VCaP (cell line): Measurements from ENCODE around the gene CYP3A7.
"Not testable (repeated sequence)": the region's sequence is repeated elsewhere in the genome, so short reads cannot be mapped to it uniquely, and the experiment has no call there.

Source experiments
- H3K27ac ChIP-seq: fragments of 450-650 bp; 2 replicates; pipeline ENCODE4 v1.5.1; 2017
- TF ChIP-seq, protein P1 (sequence below): fragments of 450-650 bp; conservative IDR thresholded peaks from 2 replicates; pipeline ENCODE4 v1.5.1; 2017; ENCODE audit warnings: mild to moderate bottlenecking, moderate library complexity

Gene CYP3A7

DNA sequence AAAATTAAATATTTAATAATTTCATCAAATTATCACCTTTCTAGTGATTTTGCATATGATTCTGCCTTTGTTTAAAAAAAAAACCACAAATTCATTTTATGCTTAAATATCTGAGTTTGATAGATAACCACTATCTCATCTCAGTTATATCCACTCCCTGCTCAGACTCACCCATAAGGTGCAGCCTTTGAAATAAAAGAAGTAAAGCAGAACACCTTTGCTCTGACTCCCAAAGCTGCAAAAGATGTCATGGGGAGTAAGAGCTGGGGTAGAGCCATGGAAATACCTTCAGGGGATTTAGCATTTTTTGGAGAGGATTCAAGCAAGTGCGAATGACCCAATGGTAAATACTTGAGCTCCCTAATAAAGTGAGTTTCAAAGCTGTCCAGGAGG, 40.1 kb downstream of the CYP3A7 start:
- TF ChIP-seq, protein P1, sequence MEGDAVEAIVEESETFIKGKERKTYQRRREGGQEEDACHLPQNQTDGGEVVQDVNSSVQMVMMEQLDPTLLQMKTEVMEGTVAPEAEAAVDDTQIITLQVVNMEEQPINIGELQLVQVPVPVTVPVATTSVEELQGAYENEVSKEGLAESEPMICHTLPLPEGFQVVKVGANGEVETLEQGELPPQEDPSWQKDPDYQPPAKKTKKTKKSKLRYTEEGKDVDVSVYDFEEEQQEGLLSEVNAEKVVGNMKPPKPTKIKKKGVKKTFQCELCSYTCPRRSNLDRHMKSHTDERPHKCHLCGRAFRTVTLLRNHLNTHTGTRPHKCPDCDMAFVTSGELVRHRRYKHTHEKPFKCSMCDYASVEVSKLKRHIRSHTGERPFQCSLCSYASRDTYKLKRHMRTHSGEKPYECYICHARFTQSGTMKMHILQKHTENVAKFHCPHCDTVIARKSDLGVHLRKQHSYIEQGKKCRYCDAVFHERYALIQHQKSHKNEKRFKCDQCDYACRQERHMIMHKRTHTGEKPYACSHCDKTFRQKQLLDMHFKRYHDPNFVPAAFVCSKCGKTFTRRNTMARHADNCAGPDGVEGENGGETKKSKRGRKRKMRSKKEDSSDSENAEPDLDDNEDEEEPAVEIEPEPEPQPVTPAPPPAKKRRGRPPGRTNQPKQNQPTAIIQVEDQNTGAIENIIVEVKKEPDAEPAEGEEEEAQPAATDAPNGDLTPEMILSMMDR, result no peak
- no peak overlapping the region for H3K27ac ChIP-seq

DNA sequence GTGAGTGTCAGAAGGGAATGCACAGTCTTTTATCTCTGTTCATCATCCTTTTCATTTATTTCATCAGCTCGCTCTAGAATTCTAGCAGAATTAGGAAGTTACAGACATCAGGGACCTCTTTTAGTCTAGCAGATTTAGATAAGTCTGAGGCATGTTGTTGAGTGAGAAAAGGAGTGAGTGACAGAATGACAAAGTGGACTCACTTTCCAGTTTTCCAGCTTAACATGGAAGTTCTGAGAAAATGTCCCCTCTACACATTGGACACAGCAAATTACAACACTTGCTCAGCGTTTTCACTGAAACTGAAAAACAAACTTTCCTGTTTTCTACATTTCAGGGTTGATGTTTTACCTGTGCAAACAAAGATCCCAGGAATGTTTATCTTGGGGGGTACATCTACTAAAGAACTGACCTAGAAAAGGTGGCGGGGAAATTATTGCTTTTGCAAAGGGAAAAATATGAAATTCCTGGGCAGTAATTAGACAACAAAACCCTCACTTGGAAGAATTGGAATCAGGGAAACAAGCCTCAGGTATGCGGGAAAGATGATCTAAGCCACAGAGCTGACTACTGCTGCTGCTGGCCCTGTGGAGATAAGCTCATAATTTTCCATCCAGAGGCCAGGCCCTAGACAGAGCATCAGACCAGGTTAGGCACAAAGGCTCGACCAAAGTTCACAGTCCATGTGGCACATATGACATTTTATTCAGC, 40.6 kb downstream of the CYP3A7 start:
- TF ChIP-seq, protein P1, result no peak
- no peak overlapping the region for H3K27ac ChIP-seq

DNA sequence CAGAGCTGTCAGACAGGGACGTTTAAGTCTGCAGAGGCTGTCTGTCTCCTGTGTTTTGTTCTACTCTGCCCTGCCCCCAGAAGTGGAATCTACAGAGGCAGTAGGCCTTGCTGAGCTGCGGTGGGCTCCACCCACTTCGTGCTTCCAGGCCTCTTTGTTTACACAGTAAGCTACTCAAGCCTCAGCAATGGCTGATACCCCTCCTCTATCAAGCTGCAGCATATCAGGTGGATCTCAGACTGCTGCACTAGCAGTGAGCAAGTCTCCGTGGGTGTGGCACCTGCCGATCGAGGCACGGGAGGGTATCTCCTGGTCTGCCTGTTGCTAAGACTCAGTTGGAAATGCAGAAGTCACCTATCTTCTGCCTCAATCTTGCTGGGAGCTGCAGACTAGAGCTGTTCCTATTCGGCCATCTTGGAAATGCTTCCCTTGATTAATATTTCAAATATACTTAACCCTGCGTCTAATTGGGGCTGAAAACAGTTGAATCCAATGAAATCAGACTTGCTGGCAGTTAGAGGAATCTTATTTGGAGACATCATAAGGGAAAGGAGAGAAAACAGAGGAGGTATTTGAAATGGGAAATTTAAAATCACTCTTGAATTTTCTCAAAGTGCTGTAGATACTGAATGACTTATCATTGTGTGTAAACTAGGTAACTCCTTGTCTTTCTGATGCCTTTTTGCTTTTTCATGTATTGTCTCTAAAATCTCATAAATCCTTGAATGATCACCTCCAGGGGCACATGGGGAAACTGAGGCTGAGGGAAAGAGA, 41.4 kb downstream of the CYP3A7 start:
- no peak overlapping the region for H3K27ac ChIP-seq
- TF ChIP-seq, protein P1, result no peak

DNA sequence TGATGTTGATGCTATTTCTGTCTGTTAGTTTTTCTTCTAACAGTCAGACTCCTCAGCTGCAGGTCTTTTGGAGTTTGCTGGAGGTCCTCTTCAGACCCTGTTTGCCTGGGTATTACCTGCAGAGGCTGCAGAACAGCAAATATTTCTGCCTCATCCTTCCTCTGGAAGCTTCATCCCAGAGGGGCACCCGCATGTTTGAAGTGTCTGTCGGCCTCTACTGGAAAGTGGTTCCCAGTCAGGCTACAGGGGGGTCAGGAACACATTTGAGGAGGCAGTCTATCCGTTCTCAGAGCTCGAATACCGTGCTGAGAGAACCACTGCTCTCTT, 41.9 kb downstream of the CYP3A7 start:
- H3K27ac ChIP-seq, result no peak overlapping the region

DNA sequence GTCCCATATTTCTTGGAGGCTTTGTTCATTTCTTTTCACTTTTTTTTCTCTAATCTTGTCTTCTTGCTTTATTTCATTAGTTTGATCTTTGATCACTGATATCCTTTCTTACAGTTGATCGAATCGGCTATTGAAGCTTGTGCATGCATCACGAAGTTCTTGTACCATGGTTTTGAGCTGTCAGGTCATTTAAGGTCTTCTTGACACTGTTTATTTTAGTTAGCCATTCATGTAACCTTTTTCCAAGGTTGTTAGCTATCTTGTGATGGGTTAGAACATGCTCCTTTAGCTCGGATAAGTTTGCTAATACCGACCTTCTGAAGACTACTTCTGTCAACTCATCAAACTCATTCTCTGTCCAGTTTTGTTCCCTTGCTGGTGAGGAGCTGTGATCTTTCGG, 42.4 kb downstream of the CYP3A7 start:
- not testable (repeated sequence) for H3K27ac ChIP-seq

More for the DNA sequence above, 41.9 kb downstream of the CYP3A7 start:
- TF ChIP-seq, protein P1, result no peak

DNA sequence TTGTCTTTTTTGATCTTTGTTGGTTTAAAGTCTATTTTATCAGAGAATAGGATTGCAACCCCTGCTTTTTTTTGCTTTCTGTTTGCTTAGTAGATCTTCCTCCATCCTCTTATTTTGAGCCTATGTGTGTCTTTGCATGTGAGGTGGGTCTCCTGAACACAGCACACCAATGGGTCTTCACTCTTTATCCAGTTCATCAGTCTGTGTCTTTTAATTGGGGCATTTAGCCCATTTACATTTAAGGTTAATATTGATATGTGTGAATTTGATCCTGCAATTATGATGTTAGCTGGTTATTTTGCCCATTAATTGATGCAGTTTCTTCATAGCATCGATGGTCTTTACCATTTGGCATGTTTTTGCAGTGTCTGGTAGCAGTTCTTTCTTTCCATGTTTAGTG, 43.3 kb downstream of the CYP3A7 start:
- not testable (repeated sequence) for H3K27ac ChIP-seq

DNA sequence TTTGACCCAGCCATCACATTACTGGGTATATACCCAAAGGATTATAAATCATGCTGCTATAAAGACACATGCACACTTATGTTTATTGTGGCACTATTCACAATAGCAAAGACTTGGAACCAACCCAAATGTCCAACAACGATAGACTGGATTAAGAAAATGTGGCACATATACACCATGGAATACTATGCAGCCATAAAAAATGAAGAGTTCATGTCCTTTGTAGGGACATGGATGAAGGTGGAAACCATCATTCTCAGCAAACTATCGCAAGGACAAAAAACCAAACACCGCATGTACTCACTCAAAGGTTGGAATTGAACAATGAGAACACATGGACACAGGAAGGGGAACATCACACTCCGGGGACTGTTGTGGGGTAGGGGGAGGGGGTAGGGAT, 44.1 kb downstream of the CYP3A7 start:
- H3K27ac ChIP-seq, result not testable (repeated sequence)

DNA sequence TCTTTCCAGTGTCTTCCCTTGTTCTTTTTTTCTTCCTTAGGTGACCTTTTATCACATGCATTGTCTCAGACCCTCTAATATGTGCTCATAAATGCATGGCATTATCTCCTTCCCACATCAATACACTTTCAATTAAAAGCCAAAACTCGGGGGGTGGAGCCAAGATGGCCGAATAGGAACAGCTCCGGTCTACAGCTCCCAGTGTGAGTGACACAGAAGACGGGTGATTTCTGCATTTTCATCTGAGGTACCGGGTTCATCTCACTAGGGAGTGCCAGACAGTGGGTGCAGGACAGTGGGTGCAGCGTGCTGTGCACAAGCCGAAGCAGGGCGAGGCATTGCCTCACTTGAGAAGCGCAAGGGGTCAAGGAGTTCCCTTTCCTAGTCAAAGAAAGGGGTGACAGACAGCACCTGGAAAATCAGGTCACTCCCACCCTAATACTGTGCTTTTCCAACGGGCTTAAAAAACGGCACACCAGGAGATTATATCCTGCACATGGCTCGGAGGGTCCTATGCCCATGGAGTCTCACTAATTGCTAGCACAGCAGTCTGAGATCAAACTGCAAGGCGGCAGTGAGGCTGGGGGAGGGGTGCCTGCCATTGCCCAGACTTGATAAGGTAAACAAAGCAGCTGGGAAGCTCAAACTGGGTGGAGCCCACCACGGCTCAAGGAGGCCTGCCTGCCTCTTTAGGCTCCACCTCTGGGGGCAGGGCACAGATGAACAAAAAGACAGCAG, 49.0 kb downstream of the CYP3A7 start:
- H3K27ac ChIP-seq, result not testable (repeated sequence)

DNA sequence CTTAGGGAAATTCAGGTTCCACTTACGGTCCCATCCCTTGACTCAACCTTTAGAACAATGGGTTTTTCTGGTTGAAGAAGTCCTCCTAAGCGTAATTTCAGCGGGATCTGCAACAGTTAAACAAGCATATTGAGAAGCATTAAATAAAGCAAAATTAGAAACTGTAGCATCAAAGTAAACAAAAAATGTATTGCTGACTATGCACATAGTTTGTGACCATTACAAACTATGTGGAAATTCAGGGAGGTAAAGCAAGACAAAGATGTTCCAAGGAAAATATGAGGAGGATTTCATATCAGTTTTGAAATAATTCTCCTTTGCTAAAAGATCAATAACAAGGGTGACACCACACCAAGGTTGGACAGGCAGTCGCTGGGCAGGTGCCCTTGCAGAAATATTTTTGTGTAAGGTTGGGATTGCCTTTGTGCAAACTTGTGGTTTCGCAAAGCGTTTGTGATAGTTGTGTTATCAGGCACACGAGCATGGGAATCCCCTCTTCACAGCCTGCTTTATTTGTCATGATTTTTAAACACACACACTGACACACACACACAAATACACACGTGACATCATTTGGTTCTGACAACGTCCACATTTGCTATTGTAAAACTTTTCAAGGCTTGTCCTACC, 49.8 kb downstream of the CYP3A7 start:
- H3K27ac ChIP-seq, result no peak overlapping the region
- TF ChIP-seq, protein P1, result no peak
